B cell (primary cell): ENCODE measurements around the gene KIF21A.

Experiments used
- EZH2 ChIP-seq: IDR thresholded peaks from 2 replicates; pipeline ENCODE4 v1.6.1; 2012; ENCODE audit warnings: borderline replicate concordance, low read depth, mild to moderate bottlenecking, moderate library complexity, low read length; ENCODE audit not compliant: insufficient read depth, poor library complexity, severe bottlenecking
- TF ChIP-seq, protein P1 (sequence below): fragments of 200-600 bp; IDR thresholded peaks from one replicate; pipeline ENCODE4 v1.8.0; 2022; ENCODE audit warnings: antibody characterized with exemption, mild to moderate bottlenecking

DNA sequence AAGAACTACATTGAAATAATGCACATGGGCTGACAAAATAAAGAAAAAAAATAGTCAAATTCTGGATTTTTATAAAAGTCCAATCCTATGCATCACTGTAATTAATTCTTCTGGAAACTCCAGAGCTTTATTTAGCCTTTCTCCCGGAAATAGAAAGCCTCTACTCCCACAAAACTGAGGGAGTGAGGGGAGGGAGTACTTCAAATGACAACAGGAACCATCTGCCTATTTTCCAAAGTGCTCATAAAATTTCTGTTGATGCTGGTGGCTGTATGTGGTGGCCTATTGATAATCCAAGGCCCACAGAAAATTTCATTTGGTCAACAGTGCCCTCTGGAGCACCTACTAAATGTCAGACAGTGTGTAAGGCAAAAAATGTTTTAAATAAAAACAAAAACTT lies 64.6 kb downstream of the KIF21A start:
- TF ChIP-seq, protein P1, sequence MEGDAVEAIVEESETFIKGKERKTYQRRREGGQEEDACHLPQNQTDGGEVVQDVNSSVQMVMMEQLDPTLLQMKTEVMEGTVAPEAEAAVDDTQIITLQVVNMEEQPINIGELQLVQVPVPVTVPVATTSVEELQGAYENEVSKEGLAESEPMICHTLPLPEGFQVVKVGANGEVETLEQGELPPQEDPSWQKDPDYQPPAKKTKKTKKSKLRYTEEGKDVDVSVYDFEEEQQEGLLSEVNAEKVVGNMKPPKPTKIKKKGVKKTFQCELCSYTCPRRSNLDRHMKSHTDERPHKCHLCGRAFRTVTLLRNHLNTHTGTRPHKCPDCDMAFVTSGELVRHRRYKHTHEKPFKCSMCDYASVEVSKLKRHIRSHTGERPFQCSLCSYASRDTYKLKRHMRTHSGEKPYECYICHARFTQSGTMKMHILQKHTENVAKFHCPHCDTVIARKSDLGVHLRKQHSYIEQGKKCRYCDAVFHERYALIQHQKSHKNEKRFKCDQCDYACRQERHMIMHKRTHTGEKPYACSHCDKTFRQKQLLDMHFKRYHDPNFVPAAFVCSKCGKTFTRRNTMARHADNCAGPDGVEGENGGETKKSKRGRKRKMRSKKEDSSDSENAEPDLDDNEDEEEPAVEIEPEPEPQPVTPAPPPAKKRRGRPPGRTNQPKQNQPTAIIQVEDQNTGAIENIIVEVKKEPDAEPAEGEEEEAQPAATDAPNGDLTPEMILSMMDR: no peak
- no peak for TF ChIP-seq EZH2
